HG03045 (cell line): Measurements from ENCODE around the gene KCNK18.
A peak's percentile ranks its signal among the peaks of the same experiment; 100 is the strongest.

Experiments
- ATAC-seq: cut with Tn5 transposase; IDR thresholded peaks from one replicate; pipeline ENCODE4 v1.9.1; 2021; ENCODE audit warnings: mild to moderate bottlenecking, moderate library complexity; ENCODE audit not compliant: unreplicated experiment

Gene KCNK18

GRCh38 chr10:117197189-117197588 lies at the start of gene KCNK18:
Gene KCNK18, plus strand, starts transcription at chr10:117197489. Its CDS starts 0 bp downstream, at chr10:117197489.
- no peak for ATAC-seq

GRCh38 chr10:117148284-117148683 lies 49.0 kb upstream of the KCNK18 start:
- no peak for ATAC-seq

GRCh38 chr10:117152668-117153067 lies 44.6 kb upstream of the KCNK18 start:
- ATAC-seq, result no peak

- no peak for ATAC-seq
Measured at GRCh38 chr10:117158297-117158696, 39.0 kb upstream of the KCNK18 start.

- no peak for ATAC-seq
Measured at GRCh38 chr10:117159390-117159789, 37.9 kb upstream of the KCNK18 start.

- no peak for ATAC-seq
Measured at GRCh38 chr10:117160567-117160966, 36.7 kb upstream of the KCNK18 start.

- no peak for ATAC-seq
Measured at GRCh38 chr10:117161386-117162033, 35.8 kb upstream of the KCNK18 start.

GRCh38 chr10:117162093-117163060 lies 34.9 kb upstream of the KCNK18 start:
- ATAC-seq, result no peak

- no peak for ATAC-seq
Measured at GRCh38 chr10:117163061-117163953, 34.0 kb upstream of the KCNK18 start.

- ATAC-seq, result no peak
Measured at GRCh38 chr10:117163954-117164548, 33.2 kb upstream of the KCNK18 start.

GRCh38 chr10:117164592-117165537 lies 32.4 kb upstream of the KCNK18 start:
- no peak for ATAC-seq

- no peak for ATAC-seq
Measured at GRCh38 chr10:117165538-117166417, 31.5 kb upstream of the KCNK18 start.

GRCh38 chr10:117166418-117167345 lies 30.6 kb upstream of the KCNK18 start:
- no peak for ATAC-seq

GRCh38 chr10:117167346-117167788 lies 29.9 kb upstream of the KCNK18 start:
- ATAC-seq, result no peak

- ATAC-seq, result peak; percentile 72
Measured at GRCh38 chr10:117167789-117168674, 29.3 kb upstream of the KCNK18 start.

- ATAC-seq, result no peak
Measured at GRCh38 chr10:117168729-117169128, 28.6 kb upstream of the KCNK18 start.
